GM10266 (cell line): Measurements from ENCODE around the gene AXDND1.

ENCODE experiments used
- DNase-seq: peaks from one replicate; pipeline ENCODE4 v3.0.0; 2012; ENCODE audit errors: extremely low spot score
- TF ChIP-seq, protein P1 (sequence below): IDR thresholded peaks from 2 replicates; pipeline ENCODE4 v1.5.1; 2012; ENCODE audit warnings: mild to moderate bottlenecking, low read depth; ENCODE audit not compliant: control insufficient read depth, insufficient read depth; ENCODE audit errors: missing control alignments

AXDND1 gene

DNA sequence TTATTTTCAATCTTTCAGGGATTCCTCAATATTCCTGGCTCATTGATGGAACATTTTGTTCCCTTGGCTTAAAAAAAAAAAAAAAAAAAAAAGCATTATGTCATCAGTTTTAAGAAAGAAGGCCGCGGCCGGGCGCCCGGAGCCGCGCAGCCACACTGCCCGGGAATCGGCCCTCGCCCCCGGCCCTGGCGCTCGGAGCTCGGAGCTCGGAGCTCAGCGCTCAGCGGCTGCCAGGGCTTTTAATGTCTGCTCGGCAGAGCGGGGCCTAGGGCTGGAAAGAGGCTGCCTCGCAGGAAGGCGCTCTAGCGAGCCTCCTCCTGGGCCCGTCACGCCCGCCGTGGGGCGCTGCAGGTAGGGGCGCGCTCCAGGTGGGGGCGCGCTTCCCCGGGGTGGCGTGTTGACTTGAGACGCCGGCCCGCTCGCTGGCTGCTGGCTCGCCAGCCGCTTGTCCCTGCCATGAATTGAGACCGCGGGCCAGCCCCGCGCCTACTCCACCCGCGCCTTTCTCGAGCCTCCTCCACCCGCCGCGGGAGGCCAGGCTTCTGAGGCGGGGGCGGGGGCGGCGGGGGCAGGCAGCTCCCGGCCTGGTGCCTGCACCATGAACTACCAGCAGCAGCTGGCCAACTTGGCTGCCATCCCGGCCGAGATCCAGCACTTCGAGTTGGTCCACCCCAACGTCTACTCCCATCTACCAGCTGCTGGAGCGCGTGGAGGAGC lies 220.5 kb downstream of the AXDND1 start:
- TF ChIP-seq, protein P1, sequence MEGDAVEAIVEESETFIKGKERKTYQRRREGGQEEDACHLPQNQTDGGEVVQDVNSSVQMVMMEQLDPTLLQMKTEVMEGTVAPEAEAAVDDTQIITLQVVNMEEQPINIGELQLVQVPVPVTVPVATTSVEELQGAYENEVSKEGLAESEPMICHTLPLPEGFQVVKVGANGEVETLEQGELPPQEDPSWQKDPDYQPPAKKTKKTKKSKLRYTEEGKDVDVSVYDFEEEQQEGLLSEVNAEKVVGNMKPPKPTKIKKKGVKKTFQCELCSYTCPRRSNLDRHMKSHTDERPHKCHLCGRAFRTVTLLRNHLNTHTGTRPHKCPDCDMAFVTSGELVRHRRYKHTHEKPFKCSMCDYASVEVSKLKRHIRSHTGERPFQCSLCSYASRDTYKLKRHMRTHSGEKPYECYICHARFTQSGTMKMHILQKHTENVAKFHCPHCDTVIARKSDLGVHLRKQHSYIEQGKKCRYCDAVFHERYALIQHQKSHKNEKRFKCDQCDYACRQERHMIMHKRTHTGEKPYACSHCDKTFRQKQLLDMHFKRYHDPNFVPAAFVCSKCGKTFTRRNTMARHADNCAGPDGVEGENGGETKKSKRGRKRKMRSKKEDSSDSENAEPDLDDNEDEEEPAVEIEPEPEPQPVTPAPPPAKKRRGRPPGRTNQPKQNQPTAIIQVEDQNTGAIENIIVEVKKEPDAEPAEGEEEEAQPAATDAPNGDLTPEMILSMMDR, result no peak
- DNase-seq, result no peak

- TF ChIP-seq, protein P1, result no peak
- no peak for DNase-seq
Observed at GRCh38 chr1:179587336-179587735, 221.6 kb downstream of the AXDND1 start.

- peak; percentile 13 for DNase-seq
- TF ChIP-seq, protein P1, result no peak
Observed at GRCh38 chr1:179588425-179589024, 222.8 kb downstream of the AXDND1 start.

DNA sequence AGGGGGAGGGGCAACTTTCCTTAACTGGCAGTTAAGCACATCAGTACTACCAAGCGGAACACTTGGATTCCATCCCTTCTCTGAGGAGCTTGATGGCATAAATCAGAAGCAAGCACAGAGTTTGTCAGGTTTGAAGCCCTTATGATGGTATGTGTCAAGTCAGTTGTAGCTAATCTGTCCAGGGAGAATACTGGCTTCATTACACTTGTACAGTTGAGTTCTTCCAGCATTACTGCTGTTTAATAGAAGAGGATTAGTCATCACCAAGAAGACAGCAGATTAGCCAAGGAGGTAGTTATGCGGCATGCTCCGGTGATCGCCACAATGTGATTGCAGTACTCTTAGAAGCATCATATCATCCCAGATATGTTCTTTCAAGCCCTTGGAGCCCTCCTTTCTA lies 223.7 kb downstream of the AXDND1 start:
- peak; percentile 6 for DNase-seq
- TF ChIP-seq, protein P1, result no peak

DNA sequence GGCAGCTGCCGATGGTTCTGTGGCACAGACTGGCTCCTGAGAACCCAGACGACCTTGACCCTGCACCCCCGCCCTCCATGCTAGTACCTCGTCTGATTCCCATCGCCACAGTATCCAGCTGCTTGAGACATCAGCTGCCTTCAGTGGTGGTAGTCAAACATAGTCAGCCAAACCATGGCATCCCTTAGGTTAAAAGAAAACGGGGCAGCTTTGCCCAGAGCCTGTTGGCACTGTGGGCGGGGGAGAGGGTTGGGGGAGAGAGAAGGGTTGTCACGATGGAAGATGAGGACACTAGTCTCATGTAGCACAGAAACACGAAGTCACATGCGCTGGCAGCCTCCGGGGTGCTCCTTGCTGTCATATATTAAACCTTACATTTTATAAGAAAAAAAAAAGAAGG lies 224.9 kb downstream of the AXDND1 start:
- DNase-seq, result peak; percentile 10
- TF ChIP-seq, protein P1, result no peak

GRCh38 chr1:179591253-179591591 lies 225.5 kb downstream of the AXDND1 start:
- peak; percentile 6 for DNase-seq
- TF ChIP-seq, protein P1, result no peak
